ES-I3 (cell line): ENCODE measurements around the gene DSP.

Source experiments
- H3K36me3 ChIP-seq: 2 replicates; pipeline ENCODE4 v1.6.1; 2013; ENCODE audit warnings: mild to moderate bottlenecking, low read length, control low read depth, moderate library complexity; ENCODE audit not compliant: insufficient read depth
- H3K4me1 ChIP-seq: 2 replicates; pipeline ENCODE4 v1.6.1; 2013; ENCODE audit warnings: mild to moderate bottlenecking, control low read depth, low read length; ENCODE audit not compliant: insufficient read depth
- H3K9ac ChIP-seq: 2 replicates; pipeline ENCODE4 v1.6.1; 2013; ENCODE audit warnings: low read depth, mild to moderate bottlenecking, low read length, moderate library complexity
- H3K9me3 ChIP-seq: 2 replicates; pipeline ENCODE4 v1.6.1; 2013; ENCODE audit warnings: mild to moderate bottlenecking, low read length, moderate library complexity; ENCODE audit not compliant: control insufficient read depth, insufficient read depth

The DSP gene

DNA sequence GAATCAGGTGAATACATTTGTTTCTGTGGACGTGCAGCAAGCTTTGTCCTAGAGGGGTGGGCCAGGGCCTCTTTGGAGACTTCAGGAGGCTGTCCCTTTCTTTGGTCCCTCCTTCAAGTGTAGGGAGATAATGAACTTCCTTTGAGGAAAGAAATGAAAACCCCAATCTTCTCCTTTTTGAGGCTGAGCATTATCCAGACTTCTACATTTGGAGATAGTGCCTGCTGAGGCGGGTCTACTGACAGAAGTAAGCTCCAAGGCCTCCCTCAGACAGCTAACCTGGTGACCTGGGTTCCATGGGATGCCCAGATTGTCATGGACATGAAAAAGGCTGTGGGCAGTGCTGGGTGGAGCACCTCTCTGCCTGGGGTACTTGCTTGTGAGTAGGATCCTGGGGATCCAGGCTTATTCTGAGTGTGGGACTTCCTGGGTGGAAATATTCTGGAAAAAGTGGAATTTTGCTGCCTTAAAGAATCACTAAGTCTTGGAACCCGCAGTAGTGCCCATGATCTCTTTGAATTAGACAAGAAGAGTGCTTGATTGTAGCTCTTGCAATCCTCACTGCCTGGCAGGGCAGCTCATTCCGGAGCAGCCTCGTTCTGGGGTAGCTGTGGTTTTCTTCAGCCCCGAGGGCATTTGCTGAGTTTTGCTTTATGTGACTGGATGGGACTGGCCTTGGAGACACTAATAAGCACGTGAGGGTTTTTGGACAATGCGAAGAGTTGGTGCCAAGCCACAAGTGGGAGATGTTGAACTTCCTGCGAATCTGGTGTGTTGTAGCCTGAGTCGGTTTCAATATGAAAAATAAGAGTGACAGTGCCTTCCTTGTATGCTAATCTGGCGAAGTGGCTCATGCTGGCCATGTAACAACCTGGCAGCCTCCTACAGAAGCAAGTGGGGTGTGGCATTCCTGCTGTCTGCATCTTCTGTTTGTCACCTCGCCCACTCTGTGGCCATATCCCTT, 76.6 kb downstream of the DSP start:
- Histone ChIP-seq H3K9me3 (no peaks in the 10 kb centered on the region), H3K9ac (no peak overlapping the region), H3K4me1 (peaks cover 6% of the 10 kb centered on the region; the same call in 1 of the 2 replicates), H3K36me3 (peaks cover 3% of the 10 kb centered on the region; the same call in 1 of the 2 replicates)

DNA sequence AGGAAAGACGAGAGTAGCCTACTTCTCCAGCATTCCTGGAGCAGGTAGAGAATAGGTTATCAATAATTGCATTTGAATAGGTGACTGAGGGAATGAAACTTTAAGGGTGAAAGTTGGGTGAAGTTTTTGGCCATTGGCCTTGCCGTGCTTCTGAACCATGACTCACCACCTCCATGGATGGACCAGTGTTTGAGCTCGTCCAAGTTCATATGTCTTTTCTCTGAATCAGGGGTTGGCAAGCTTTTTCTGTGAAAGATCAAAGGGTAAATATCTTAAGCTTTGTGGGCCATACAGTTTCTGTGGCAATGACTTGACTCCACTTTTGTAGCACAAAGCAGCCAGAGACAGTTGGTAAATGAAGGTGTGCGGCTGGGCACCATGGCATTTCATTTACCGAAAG, 80.3 kb downstream of the DSP start:
- Histone ChIP-seq H3K9ac (no peak overlapping the region), H3K36me3 (no peaks in the 10 kb centered on the region), H3K9me3 (no peaks in the 10 kb centered on the region), H3K4me1 (peaks cover 7% of the 10 kb centered on the region)

DNA sequence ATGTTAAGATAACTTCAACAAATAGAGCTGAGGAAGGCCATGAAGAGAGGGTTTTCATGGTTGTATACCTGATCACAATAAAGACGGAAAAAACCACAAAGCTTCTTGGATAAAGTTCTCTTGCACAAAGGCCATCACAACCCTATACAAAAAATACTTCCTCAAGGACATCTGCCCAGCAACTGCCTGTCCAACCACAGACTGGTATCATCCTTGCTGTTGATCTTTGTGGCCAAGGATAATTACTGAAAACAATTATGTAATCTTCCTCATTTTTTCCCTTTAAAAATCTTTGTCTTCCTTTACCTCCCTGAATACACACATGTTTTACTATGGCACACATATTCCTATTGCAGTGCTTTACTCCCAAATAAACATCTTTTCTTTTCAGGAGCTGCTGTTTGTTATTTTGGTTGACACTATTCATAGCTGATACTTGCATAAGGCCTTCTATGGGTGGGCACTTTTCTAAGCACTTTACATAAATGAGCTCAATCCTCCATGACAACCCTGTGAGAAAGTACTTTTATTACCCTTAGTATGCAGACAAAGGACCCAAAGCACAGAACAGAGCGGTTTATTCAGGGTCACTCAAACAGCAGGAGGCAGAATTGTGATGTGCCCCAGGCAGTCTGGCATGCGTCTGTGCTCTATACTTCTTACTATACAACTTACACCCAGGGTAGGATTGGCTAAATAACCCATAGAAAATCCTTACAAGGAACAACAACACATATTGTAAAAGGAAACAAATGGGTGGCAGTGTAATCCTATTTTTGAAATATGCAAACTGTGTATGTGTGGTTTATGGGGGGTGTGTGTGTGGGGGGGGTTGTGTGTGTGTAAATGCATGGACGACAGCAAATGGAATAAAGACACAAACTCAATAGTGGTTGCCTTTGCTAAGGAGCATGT, 83.6 kb downstream of the DSP start:
- H3K9ac ChIP-seq: no peak overlapping the region

DNA sequence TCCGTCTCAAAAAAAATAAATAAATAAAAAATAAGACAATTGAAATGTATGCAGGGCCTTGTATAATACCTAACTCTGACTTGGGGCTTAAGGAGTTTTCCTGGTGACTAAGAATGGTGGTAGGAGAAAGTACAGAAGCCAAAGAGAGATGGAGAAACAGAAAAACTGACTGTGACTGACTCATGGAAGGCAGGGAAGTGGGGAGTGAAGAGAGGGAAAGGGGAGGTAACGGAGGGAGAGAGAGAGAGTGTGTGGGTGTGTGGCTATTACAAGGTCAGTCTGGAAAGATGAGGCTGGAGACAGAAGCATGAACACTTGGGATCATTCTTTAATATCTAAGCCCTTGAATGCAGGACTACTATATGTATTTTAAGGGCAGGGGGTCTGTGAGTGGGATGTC, 87.0 kb downstream of the DSP start:
- H3K4me1 ChIP-seq: peaks cover 7% of the 10 kb centered on the region; the same call in 1 of the 2 replicates
- H3K9me3 ChIP-seq: no peaks in the 10 kb centered on the region
- H3K9ac ChIP-seq: no peak overlapping the region
- no peaks in the 10 kb centered on the region for H3K36me3 ChIP-seq

More for the DNA sequence above, 83.6 kb downstream of the DSP start:
- H3K9me3 ChIP-seq: no peaks in the 10 kb centered on the region
- peaks cover 7% of the 10 kb centered on the region; the same call in 1 of the 2 replicates for H3K4me1 ChIP-seq
- H3K36me3 ChIP-seq: no peaks in the 10 kb centered on the region

DNA sequence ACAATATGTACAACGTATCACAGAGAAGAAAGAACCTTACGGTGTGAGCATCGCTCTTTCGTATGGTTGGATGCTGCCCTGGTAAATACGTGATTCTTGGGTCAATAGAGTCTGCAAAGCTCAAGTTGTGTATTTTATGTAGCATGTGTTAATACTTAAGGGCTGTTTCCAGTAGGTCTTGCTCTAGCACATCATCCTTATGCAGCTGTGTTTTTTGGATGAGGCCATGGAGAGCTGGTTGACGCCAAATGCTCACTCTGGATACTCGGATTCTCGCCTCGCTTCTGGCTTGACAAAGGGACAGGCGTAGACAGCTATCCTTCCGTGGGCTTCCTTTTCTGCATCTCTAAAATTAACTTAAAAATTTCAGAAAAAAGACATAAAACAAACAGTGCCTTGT, 87.4 kb downstream of the DSP start:
- no peaks in the 10 kb centered on the region for H3K9me3 ChIP-seq
- H3K9ac ChIP-seq: no peak overlapping the region
- no peaks in the 10 kb centered on the region for H3K36me3 ChIP-seq
- H3K4me1 ChIP-seq: peaks cover 7% of the 10 kb centered on the region; the same call in 1 of the 2 replicates

DNA sequence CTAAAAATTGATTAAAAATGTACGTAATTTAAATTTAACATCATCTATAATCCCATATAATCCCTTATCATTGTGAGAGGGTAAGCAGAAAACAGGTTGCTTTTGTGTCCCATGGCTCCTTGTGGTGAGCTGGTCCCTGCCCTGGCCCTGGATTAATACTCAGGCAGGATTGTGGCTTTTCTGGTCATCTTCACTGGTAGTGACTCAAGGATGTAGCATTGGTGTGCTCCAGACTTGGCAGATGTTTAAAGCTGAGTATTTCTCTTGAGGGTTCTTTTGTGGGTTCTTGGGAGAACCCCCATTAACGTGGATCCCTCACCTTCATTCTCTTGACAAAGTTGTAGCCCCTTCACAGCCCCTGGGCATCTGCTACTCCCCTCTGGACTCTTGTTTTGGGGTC, 87.8 kb downstream of the DSP start:
- no peaks in the 10 kb centered on the region for H3K9me3 ChIP-seq
- no peak overlapping the region for H3K9ac ChIP-seq
- peaks cover 7% of the 10 kb centered on the region; the same call in 1 of the 2 replicates for H3K4me1 ChIP-seq
- no peaks in the 10 kb centered on the region for H3K36me3 ChIP-seq

DNA sequence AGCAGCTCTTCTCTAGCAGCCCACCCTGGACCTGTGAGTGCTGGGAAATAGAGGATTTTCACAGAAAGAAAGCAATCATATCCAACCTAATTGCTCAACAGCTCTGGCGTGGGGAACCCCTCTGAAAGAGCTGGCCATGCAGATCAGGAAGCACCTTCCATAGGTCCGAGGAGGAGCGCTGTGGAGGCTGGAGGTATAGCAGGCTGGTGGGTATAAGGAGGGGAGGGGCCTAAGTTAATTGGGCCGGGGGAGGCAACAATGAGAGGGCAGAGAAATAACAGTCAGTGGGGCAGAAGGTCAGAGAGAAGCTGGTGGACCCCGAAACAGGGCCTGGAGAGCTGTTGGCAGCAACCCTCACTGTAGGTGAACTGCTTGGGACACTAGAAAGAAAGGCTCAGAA, 89.3 kb downstream of the DSP start:
- Histone ChIP-seq H3K36me3 (no peaks in the 10 kb centered on the region), H3K4me1 (no peaks in the 10 kb centered on the region), H3K9ac (no peak overlapping the region), H3K9me3 (no peaks in the 10 kb centered on the region)

DNA sequence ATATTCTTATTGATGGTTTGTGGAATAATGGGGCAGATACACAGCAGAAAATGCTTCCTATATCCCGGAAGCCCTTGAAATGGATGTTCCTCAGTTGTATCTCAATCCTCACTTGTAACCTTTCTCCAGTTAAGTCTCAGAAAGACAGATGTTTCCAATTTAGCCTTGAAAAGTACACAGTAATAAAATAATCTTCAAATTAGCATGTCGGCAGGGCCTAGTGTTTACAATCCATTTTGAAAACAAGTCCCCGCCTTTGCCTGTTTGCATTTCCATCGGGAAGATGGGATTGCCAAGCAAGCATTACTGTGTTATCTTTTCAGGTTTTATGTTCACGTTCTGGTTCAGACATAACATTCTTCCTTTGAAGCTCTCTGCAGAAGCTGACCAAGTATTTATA, 90.0 kb downstream of the DSP start:
- H3K4me1 ChIP-seq: no peaks in the 10 kb centered on the region
- no peaks in the 10 kb centered on the region for H3K9me3 ChIP-seq
- H3K9ac ChIP-seq: no peak overlapping the region
- H3K36me3 ChIP-seq: no peaks in the 10 kb centered on the region; the same call in 1 of the 2 replicates

DNA sequence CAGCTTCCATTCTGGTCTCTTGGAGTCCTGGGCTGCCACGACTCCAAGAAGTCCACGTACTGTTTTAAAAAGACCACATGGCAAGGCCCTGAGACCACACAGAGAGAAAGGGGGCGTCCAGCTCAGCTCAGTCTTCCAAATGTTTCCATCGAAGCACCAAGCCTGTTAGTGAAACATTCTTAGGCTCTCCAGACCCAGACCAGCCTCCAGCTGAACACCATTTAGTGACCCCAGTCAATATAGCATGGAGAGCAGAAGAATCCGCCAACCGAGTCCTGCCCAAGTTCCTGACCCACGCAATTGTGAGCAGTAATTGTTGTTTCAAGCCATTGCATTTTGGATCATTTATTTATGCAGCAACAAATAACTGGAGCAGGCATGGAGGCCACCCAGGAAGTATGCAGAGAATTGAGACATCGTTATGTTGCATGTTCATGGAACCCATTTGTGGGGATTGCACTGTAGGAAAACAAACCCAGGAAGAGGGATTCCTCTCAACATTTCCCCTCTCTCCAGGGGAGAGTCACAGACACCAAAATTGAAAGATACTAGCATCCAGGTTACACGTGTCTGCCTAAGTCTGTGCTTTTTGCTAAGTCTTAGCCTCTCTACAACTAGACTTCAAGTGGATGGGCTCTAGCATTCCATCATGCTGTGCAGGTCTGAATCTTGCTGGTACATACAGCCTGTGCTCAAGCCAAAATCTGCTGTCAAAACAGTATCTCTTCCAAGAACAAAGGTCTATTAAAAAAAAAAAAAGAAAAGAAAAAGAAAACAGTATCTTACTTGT, 91.2 kb downstream of the DSP start:
- H3K9me3 ChIP-seq: no peaks in the 10 kb centered on the region
- no peak overlapping the region for H3K9ac ChIP-seq
- no peaks in the 10 kb centered on the region; the same call in 1 of the 2 replicates for H3K36me3 ChIP-seq
- H3K4me1 ChIP-seq: no peaks in the 10 kb centered on the region

DNA sequence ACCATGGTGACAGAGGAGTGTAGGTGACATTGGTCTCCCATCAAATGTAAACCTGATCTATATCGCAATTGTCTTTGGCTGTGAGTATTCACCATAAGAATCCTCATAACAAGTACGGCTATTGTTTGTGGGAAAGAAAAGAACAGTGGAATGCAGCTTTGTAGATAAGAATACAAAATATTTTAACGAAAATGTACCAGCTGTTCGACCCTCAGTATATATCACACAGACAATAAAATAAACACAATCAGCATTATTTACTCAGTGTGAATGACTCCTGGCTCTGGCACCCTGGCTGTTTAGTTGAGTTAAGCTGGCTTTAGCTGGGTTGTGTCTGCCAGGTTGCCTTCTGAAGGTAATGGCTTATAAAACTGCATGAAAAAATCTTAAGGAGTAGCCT, 91.9 kb downstream of the DSP start:
- H3K4me1 ChIP-seq: no peaks in the 10 kb centered on the region
- H3K9ac ChIP-seq: no peak overlapping the region
- H3K36me3 ChIP-seq: no peaks in the 10 kb centered on the region; the same call in 1 of the 2 replicates
- H3K9me3 ChIP-seq: no peaks in the 10 kb centered on the region

DNA sequence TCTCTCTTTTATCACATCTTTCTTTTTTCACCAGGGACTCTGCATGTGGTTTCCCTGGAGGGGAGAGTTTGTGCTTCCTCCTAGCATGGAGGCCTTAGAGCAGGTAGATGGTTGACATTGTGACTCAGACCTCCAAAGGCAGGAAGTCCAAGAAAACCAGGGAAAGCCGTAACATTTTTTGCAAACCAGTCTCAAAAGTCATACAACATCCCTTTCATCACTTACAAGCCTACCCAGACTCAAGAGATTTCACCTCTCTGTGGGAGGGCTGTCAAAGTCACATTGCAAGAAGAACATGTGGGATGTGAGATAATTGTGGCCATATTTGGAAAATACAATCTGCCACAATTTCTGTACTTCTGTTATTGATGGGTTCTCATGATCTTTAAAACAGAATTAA, 94.7 kb downstream of the DSP start:
- H3K9ac ChIP-seq: no peak overlapping the region
- H3K9me3 ChIP-seq: no peaks in the 10 kb centered on the region
- H3K4me1 ChIP-seq: no peaks in the 10 kb centered on the region

More for the DNA sequence above, 94.7 kb downstream of the DSP start:
- H3K36me3 ChIP-seq: no peaks in the 10 kb centered on the region; the same call in 1 of the 2 replicates
